OCI-M1 (cell line): ENCODE measurements around the gene FGFR2.

Experiments used
- DNase-seq: peaks from one replicate; lab custom pipeline; 2025; lab: John Stamatoyannopoulos, UW

The FGFR2 gene

DNA sequence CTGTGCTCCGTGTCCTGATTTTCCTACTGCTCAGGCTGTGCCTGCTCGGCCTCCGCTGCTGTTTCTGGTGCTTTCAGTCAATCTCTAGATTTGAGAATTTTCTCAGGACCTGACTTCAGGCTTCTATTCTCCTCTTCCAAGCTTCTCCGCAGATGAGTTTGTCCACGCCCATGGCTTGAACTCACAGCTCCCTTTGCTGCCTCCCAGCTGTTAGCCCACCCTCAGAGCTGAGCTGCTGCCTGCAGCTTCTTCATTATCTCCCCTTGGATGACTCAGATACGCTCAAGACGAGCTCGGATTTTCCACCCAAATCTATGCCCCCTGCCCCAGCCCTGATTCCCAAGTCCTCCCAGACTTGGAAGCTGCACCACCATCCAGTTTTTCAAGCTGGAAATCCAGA, 104.7 kb downstream of the FGFR2 start:
- DNase-seq = no peak

DNA sequence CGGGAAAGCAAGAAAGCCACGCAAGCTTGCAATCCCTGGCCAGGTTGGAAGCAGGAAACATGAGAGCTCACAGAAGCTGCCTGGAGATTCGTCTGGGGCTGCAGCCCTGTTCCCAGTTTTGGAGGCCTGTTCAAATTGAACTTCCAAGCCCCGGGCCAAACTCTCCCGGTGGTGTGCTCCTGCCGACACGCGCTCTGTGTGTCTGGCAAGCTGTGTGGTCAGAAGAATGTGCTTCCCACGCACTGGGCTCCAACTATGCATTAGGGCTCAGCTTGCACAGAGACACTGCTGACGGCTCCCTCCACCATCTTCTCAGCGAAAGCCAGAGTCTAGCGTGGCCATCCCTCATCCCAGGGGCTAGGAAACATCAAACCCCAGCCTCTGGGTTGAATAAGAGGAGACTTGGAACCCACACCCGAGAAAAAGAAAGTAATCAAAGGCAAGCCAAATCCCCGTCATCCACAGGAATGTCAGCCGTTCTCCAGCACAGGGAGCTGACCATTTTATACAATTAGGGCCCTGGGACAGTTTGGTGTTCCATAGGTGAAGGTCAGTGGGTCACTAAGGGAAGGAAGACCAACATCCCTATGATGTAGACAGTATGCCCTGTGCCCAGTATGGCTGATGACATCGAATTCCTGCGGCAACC, 107.2 kb downstream of the FGFR2 start:
- DNase-seq = no peak

DNA sequence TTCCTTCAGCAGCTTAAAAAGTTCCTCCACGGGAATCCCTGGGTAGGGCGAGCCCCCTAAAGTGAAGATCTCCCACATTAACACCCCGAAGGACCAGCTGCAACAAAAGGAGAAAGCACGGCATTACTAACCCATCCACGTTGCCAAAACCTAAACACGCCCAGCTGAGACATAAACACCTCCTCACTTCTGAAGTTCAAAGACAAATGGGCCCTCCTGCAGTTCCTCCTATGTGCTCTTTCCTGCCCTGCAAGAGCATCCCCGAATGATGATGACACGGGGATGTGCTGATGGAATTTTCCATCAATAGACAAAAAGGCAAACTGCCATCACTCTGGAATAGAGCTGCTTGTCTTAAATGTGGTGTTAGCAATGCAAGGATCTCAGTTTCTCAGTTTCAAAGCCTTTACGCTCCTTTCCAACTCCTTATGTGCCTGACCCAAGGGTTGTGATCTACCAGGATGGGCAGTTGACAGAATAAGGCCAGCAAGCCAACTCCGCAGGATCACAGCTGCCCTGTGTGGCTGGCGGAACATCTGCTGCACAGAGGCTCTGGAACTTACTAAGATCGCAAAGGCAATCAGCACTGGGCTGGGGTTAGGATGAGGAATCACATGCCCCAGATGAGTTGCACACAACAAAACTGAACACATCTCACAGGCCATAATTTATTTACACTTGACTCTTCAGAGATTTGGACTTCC, 112.7 kb downstream of the FGFR2 start:
- DNase-seq = no peak

DNA sequence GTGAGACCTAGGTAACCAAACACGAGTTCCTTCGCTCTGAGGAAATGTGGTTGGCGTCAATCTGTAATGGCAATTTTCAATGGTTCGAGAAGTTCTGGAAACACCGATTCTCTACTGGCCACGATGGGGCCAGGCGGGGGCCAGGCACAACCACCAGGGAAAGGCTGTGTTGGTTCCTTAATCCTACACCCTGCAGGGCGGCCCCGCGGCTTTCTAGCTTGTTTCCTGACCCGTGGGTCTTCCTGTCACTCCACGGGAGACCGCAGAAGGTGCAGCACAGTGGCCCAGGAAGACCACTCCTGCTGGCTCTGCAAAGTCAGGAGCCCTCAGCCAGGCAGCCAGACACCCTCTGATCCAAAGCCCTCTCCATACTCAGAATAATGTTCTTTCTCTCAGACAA, 113.4 kb downstream of the FGFR2 start:
- no peak for DNase-seq

DNA sequence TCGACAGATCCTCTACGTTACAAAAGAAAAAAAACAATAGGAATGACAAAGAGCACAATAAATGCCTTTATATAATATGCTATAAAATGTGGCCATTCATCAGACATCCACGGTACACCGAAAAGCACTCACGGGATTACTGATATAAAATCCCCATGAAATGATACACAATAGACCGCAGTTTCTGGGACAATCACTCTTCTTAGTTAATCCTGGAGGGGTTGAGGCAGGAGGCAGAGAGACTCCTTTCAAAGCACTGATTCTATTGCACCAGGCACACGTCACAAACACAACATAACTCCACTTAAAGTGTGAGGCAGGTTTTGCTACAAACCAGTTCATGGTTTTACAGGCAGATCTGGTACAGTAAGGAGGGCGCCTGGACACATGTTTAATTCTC, 113.8 kb downstream of the FGFR2 start:
- DNase-seq = no peak

DNA sequence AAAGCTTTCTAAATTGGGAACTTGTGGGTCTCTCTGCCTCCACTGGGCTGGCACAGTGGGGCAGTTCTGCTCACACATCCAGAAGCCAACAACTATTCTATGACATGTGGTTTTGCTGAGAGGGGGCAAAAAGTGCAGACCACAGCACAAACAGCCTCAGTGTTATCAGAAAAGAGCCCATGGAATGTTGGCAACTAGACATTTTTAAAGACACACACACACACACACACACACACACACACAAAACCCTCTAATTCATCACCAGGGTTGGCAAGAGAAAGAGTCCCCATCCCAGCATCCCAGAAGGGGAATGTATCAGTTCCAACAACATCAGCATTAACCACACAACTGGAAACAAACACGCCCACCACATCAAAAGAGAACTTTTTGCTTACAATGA, 117.1 kb downstream of the FGFR2 start:
- DNase-seq = no peak

DNA sequence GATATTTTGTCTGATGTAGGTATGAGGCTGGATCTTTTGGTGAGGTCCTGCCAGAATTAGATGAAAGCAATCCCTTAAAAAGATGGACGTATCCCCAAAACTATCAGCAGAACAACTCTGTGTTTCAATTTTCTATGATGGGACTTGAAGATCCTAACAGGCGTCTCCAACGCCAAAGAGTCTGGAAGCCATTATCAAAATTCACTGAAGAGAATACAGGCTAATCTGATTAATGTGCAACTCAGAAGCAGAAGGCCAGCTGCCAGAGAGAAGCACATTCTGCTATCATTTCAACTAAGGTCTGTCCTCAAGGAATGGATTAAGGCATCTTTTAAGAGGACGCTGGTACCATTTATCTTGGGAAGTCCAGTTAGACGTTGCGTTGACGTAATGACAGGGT, 119.7 kb downstream of the FGFR2 start:
- no peak for DNase-seq

DNA sequence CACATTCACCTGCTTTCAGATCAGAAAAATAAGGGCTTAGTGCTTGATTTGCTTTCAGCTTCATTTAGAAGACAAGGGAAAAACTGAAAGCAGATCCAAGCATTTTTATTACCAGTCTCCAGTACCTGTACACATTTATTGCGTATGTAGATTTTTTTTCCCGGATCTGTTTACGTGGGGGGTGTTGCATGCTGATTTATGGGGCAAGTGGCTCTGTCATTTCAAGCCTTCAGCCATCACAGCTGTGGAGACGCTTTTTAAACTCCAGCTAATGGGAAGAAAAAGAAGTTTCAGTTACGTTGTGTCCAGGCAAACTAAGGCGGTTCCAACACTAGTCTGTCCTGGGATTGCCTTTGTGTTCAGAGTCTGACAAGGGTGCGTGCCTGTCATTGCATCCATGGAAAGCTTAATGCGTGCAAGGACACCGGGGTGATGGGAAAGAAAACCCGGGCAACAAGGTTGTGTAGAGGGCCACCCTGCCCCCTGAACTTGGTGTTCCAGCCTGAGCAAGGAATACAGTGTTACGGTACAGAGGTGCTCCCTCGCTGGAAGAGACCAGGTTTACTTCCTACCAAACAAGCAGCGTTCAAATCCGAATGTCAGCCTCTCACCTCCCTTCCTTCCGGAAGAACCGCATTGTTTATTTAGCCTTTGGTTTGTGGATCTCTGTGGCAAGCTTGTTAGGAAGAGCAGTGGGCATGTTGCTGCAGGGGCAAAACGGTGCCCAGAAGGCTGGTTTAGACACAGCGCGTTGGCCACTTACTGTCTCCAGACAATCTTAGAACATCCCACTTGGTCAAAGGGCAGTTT, 128.2 kb downstream of the FGFR2 start:
- DNase-seq = no peak

DNA sequence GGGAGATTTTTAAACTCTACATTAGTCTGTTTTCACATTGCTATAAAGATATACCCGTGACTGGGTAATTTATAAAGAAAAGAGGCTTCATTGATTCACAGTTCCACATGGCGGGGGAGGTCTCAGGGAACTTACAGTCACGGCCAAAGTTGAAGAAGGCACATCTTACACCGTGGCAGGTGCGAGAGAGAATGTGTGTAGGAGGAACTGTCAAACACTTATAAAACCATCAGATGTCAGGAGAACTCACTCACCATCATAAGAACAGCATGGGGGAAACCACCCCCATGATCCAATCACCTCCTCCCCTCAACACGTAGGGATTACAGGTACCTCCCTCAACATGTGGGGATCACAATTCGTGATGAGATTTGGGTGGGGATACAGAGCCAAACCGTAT, 129.5 kb downstream of the FGFR2 start:
- no peak for DNase-seq

DNA sequence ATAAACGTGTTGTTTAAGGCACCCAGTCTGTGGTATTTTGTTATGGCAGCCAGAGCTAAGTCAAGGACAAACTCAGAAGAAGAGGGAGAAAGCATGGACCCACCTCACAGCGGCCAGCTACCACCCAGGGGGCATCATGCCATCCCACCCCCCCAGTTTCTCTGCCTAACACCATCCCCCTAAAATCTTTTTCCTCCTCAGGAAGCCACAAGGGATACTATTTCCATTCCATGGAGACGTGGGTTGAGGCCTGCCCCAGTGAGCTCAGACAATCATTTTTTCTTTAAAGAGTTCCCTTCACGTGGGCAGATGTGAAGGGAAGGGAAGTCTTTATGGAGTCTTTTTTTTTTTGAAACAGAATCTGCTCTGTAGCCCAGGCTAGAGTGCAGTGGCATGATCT, 131.8 kb downstream of the FGFR2 start:
- no peak for DNase-seq

DNA sequence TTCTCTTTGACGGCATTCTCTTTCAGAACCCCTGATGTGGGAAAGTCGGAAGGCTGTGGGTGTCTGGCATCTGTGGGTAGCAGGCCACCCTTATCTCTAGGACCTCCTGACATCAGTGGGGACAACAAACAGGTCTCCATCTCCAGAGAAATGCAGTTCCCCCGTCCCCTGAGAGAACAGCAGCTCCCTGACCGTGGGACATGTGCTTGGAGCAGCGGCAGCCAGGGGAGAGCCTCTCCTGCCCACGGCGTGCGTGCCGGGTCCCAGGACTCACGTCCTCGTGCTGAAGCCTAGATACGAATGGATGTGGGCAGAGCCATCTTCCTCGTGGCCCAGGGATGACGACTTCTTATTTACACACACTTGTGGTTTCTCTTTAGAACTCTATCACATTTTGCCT, 133.0 kb downstream of the FGFR2 start:
- no peak for DNase-seq

DNA sequence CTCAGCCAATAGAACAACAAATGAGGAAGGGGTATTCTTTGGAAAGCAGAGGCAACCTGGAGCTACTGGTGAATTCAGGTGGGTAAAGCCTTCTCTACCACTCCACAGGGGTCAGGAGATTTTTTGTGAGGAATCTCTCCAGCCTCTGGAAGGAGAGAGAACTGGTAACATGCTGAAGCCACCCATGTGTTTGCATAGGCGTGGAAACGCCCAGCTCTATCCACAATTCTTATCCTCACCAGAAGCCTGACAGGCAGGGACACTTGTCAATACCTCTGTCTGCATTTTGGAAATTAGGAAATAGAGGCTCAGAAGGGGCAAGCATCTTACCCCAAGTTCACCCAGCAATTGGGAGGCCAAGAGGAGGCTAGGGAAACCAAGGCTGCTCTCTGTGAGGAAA, 133.7 kb downstream of the FGFR2 start:
- no peak for DNase-seq

DNA sequence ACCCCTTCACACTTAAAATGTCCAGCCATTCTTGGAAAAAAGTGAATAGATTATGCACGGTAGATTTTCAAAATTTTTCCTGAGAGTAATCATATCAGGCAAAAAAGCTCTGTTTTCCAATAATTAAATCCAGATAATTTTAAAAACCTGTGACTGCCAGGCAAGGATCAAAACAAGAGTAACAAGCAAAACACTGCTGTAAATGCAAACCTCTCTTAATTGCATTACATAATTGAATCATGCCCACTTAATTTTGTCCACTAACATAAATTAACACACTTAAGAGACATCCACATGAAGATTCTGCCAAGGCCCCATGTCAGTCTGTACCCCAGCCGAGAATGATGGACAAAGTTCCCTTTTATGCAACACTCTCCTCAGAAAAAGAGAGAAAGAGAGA, 135.3 kb downstream of the FGFR2 start:
- no peak for DNase-seq

DNA sequence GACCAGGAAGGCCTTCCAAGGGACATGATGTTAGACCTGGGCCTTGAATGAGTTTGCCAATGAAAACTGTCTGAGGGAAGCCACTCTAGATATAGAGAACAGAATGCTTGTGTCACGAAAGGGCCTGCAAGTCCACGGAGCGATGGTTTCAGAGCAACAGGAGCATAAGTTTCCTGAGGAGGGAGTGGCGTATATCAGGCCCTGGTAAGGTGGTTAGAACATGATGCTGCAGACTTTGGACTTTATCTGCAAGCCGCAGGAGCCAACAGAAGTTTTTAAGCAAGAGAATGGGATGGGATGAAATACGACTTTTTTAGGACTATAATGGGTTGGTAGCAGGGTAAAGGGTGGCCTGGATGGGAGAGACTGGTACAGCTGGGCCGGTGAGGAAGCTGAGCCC, 136.0 kb downstream of the FGFR2 start:
- DNase-seq = peak; percentile 32

DNA sequence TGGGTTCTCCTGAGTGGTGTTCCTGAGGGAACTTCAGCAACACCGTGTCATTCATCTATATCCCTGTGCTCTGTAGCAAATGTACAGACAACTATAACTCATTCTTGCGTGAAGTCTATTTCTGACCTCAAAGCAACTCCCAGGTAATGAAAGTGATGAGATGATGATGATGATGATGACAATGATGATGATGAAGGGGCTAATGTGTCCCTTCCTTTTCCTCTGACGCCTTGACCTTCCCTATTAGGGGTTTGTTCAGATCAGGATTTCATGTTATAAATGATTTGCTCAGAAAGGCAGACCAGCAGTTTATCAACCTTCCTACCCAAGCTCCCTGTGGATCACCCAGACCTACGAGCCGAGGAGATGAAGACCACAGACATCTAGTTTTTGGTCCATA, 136.9 kb downstream of the FGFR2 start:
- DNase-seq = no peak

DNA sequence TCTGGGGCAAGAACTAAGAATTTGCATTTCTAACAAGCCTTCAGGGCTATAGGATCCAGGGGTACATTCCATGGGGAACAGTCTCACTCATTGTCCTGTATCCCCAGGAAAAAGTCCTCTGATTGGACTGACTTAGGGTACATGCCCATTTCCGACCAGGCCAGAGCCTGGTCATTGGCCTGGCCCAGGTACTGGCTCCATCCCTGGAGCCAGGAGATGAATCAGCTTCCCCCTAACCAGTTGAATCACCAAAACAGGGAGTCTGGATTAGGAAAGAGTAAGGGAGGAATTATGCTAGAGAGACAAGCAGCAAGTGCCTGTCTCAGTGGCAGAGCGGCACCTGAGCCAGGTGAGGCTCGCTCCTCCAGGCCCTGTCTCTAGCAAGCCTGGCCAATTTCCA, 137.5 kb downstream of the FGFR2 start:
- DNase-seq = no peak

DNA sequence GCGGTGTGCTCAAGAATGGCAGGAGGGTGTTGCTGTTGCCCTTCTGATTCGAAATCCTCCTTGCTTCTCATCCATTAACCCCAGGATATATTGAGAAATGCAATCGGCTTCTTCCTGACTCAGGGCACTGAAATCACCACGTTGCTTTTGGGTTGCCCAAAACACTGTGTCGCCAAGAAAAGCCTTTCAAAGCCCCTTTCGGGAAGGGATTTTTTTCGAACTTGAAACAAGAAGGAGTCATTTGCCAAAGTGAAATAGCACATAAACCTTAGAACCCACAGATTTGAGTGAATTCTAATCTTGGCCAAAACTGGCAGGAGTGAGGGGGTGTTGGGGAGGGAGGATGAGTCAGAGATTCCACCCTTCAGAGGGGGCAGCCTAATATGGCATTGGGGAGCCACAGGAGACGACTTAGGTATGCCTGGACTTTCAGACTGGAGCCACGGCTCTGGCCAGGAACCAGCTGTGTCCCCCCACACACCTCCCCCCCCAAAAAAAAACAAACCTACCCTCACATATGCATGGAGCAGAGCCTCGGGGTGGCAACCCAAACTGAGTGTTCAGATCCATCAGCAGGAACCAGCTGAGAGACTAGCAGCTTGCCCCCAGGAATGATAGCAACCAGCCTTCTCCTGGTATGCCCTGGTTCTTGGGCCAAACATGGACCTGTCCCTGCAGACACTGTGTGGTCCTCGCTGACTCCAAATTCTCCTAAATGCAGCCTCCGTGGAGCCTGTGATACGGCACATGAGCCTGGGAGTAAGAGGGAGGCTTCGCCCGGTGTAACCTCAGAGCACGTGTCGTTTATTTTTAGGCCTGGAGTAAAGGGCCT, 138.4 kb downstream of the FGFR2 start:
- DNase-seq = no peak

DNA sequence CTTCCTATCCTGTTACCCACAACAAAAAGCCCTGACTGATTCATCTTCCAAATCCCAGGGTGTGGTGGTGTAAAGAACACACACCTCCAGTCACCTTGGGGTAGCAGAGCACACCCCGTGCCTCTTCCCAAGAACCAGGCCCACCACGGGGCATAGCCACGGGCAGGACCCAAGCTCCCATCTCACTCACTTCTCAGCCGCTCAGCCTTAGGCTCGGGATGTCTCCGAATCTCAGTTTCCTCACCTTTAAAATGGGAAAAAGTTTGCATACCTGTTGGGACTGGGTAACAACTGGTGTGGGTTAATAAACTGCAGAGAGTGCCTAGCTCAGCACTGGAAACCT, 139.0 kb downstream of the FGFR2 start:
- DNase-seq = no peak

DNA sequence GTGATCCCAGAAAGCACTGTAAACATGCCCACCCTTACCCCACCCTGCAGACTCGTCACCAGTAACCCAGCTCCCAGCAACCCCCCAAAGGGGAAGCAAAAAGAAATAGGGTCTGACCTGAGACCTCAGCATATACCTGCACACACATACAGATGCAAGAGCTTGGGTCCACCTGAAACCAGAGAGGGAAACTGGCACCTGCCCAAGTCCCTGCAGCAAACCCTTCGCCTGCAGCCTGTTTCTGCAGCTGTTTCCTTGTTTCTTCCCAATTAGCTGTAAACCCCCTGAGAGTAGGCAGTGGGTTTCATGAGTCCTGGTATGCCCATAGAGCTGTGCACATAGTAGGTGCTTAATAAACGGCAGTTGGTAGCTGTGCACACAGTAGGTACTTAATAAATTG, 140.5 kb downstream of the FGFR2 start:
- DNase-seq = no peak

DNA sequence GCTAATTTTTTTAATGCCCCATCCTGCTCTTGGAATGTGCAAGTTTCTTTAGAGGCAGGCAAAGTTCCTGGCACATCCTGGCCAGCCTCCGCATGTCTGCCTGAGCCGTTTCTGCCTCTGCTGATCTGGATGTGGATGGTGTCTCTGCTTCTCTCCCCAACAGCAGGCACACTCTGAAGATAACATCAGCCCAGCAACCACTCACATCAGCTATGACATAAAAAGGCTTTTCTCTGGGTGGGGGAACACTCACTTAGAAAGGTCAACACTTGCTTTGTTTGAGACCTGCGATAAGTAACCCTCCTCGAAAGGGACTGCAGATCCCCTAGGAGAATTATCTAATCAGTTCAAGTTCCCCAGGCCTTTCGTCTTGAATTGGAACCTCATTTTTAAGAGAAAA, 142.9 kb downstream of the FGFR2 start:
- peak; percentile 44 for DNase-seq

DNA sequence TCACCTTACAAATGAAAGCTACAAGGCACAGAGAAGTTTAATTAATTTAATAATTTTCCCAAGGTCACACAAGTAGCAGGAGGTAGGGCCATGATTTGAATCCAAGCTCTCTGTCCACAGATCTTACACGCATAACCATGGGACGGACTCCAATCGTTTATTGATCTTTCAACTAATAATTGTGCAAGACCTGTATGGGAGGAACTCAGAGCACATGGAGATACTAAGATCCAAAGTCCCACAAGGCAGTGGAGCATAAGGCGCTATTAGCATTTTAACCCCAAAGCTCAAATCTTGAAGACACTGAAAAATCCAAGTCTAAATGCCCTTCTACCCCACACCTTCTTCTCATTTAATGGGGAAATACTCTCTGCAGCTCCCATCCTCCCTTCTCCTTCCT, 143.5 kb downstream of the FGFR2 start:
- DNase-seq = no peak

DNA sequence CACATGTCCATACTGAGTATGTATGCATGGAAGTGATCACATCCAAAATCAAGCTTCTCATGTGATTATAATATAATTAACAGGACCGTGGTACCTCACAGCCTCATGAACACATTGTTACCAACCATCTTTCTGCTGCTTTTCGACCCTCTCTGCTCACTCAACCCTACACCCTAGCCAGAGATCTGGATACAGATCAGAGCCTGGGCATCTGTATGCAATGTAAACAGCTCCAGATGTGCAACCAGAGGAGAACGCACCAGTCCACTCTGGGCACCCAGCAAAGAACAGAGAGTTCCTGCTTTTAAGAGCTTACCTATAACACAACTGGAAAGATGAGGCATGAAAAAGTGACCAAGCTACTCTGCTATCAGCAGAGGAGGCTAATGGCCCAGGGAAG, 145.1 kb downstream of the FGFR2 start:
- DNase-seq = no peak

DNA sequence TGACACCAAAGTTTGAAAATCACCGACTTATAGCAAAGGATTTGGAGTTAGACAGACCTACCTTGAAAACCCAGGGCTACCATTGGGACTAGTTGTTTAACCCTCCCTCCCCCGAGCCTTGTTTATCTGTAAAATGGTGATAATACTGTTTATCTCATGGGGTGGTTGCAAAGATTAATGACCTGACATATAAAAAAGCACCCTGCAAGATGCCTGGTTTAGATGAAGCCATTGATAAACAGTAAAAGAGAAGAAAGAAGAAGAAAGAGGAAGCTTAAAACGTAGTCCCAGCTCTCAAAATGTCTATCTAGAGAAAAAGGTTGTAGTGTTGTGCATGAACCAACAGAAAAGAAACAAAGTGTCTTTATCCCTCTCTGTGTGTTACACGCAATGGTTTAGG, 145.7 kb downstream of the FGFR2 start:
- DNase-seq = peak; percentile 70
